Stimulated activated naive CD8-positive, alpha-beta T cell treated with anti-CD3 and anti-CD28 coated beads, Interleukin-15, amount 100 ng/mL, for 72 hours (primary cell): ENCODE results near the gene GJB4.

Experiments used
- ATAC-seq: fragments of 150-1000 bp; cut with Tn5 transposase; 2 replicates; pipeline ENCODE4 v1.10.0; 2021; ENCODE audit warnings: mild to moderate bottlenecking, moderate library complexity
- DNase-seq, 2 donors: peaks; one replicate each; pipeline ENCODE4 v3.0.0; 2021 to 2022
- H3K27ac Mint-ChIP-seq, 2 donors: one replicate each; pipeline ENCODE4 v1.8.0; 2022; ENCODE audit warnings: mild to moderate bottlenecking in 2 of 2, mixed read lengths in 2 of 2, moderate library complexity in 2 of 2
- H3K27me3 Mint-ChIP-seq: one replicate; pipeline ENCODE4 v1.8.0; 2022; ENCODE audit warnings: mixed read lengths
- H3K4me1 Mint-ChIP-seq: one replicate; pipeline ENCODE4 v1.8.0; 2022; ENCODE audit warnings: mild to moderate bottlenecking, mixed read lengths
- H3K4me3 Mint-ChIP-seq, 2 donors: one replicate each; pipeline ENCODE4 v1.8.0; 2022; ENCODE audit warnings: mild to moderate bottlenecking in 2 of 2, mixed read lengths in 2 of 2, moderate library complexity in 1 of 2
- H3K9me3 Mint-ChIP-seq, 2 donors: one replicate each; pipeline ENCODE4 v1.8.0; 2022; ENCODE audit warnings: mixed read lengths in 2 of 2

GJB4 gene

GRCh38 chr1:34780528-34780927, 21.0 kb downstream of the GJB4 start:
- peaks cover 71% of the 10 kb centered on the region for H3K27me3 Mint-ChIP-seq
- H3K27ac Mint-ChIP-seq: no peak overlapping the region
- H3K4me1 Mint-ChIP-seq: peaks cover 7% of the 10 kb centered on the region
- no peak for DNase-seq
- H3K9me3 Mint-ChIP-seq: no peaks in the 10 kb centered on the region
- no peak overlapping the region for H3K4me3 Mint-ChIP-seq
- no peak for ATAC-seq

GRCh38 chr1:34781071-34781843, 21.7 kb downstream of the GJB4 start, which contains the start of gene GJB3:
GJB3 (plus strand) TSS chr1:34781214; CDS start chr1:34784763, 3,549 bp downstream.
- Mint-ChIP-seq H3K4me1 (peaks cover 7% of the 10 kb centered on the region), H3K27ac (peak within 1 kb of the TSS in 1 of 2 donors; percentile 69), H3K4me3 (peak within 1 kb of the TSS; percentile 40 to 59), H3K9me3 (no peaks in the 10 kb centered on the region), H3K27me3 (peaks cover 75% of the 10 kb centered on the region)
- ATAC-seq (peak; percentile 67), DNase-seq (peak in 1 of 2 donors; percentile 9)

- Mint-ChIP-seq H3K9me3 (no peaks in the 10 kb centered on the region), H3K27ac (no peak overlapping the region), H3K4me1 (peaks cover 14% of the 10 kb centered on the region), H3K4me3 (peak overlapping the region in 1 of 2 donors; percentile 42), H3K27me3 (peaks cover 82% of the 10 kb centered on the region)
- DNase-seq: no peak
- no peak for ATAC-seq
Observed at GRCh38 chr1:34781844-34782391, 22.4 kb downstream of the GJB4 start.

GRCh38 chr1:34784751-34785221, 25.2 kb downstream of the GJB4 start:
- Mint-ChIP-seq H3K9me3 (no peaks in the 10 kb centered on the region), H3K27ac (no peak overlapping the region), H3K4me3 (no peak overlapping the region), H3K4me1 (peaks cover 16% of the 10 kb centered on the region), H3K27me3 (peaks cover 64% of the 10 kb centered on the region)
- DNase-seq (no peak), ATAC-seq (no peak)

- Mint-ChIP-seq H3K27ac (no peak overlapping the region), H3K9me3 (no peaks in the 10 kb centered on the region), H3K4me1 (peaks cover 21% of the 10 kb centered on the region), H3K4me3 (no peak overlapping the region), H3K27me3 (peaks cover 61% of the 10 kb centered on the region)
- no peak for DNase-seq
- no peak for ATAC-seq
Observed at GRCh38 chr1:34785231-34785874, 25.8 kb downstream of the GJB4 start.

- DNase-seq: no peak
- ATAC-seq: no peak
- Mint-ChIP-seq H3K27me3 (peaks cover 66% of the 10 kb centered on the region), H3K4me1 (peaks cover 25% of the 10 kb centered on the region), H3K4me3 (no peak overlapping the region), H3K27ac (no peak overlapping the region), H3K9me3 (no peaks in the 10 kb centered on the region)
Observed at GRCh38 chr1:34785875-34786470, 26.4 kb downstream of the GJB4 start.

- Mint-ChIP-seq H3K4me3 (no peak overlapping the region), H3K9me3 (no peaks in the 10 kb centered on the region), H3K27ac (no peak overlapping the region), H3K27me3 (peaks cover 64% of the 10 kb centered on the region), H3K4me1 (peaks cover 25% of the 10 kb centered on the region)
- DNase-seq (peak; percentile 62 to 64), ATAC-seq (peak; percentile 85)
Observed at GRCh38 chr1:34786521-34787325, 27.2 kb downstream of the GJB4 start.

GRCh38 chr1:34787461-34788420, 28.2 kb downstream of the GJB4 start:
- Mint-ChIP-seq H3K27ac (peak overlapping the region in 1 of 2 donors; percentile 86), H3K9me3 (no peaks in the 10 kb centered on the region), H3K4me1 (peaks cover 19% of the 10 kb centered on the region), H3K27me3 (peaks cover 64% of the 10 kb centered on the region), H3K4me3 (no peak overlapping the region)
- ATAC-seq (no peak), DNase-seq (no peak)

- DNase-seq: no peak
- peaks cover 19% of the 10 kb centered on the region for H3K4me1 Mint-ChIP-seq
- ATAC-seq: no peak
- peaks cover 53% of the 10 kb centered on the region for H3K27me3 Mint-ChIP-seq
- no peak overlapping the region for H3K27ac Mint-ChIP-seq
- no peak overlapping the region for H3K4me3 Mint-ChIP-seq
- H3K9me3 Mint-ChIP-seq: no peaks in the 10 kb centered on the region
Observed at GRCh38 chr1:34790985-34791384, 31.4 kb downstream of the GJB4 start.

- Mint-ChIP-seq H3K27ac (no peak overlapping the region), H3K4me3 (peak overlapping the region; percentile 25 to 59)
- ATAC-seq: no peak
Observed at GRCh38 chr1:34792424-34792823, 32.9 kb downstream of the GJB4 start.

GRCh38 chr1:34792868-34793727, 33.6 kb downstream of the GJB4 start, which contains the start of gene GJA4:
GJA4 (plus strand) TSS chr1:34792999; CDS start chr1:34794214, 1,215 bp downstream.
- H3K27me3 Mint-ChIP-seq: peaks cover 41% of the 10 kb centered on the region
- H3K4me3 Mint-ChIP-seq: peak within 1 kb of the TSS; percentile 25 to 59
- H3K9me3 Mint-ChIP-seq: no peaks in the 10 kb centered on the region
- H3K27ac Mint-ChIP-seq: no peak within 1 kb of the TSS
- ATAC-seq (no peak), DNase-seq (no peak)
- H3K4me1 Mint-ChIP-seq: peaks cover 21% of the 10 kb centered on the region

More at GRCh38 chr1:34792424-34792823, 32.9 kb downstream of the GJB4 start:
- Mint-ChIP-seq H3K27me3 (peaks cover 41% of the 10 kb centered on the region), H3K4me1 (peaks cover 19% of the 10 kb centered on the region), H3K9me3 (no peaks in the 10 kb centered on the region)
- no peak for DNase-seq

GRCh38 chr1:34794001-34794789, 34.7 kb downstream of the GJB4 start:
- Mint-ChIP-seq H3K9me3 (no peaks in the 10 kb centered on the region), H3K27ac (no peak overlapping the region), H3K4me3 (no peak overlapping the region), H3K4me1 (peaks cover 21% of the 10 kb centered on the region), H3K27me3 (peaks cover 41% of the 10 kb centered on the region)
- DNase-seq (no peak), ATAC-seq (no peak)

GRCh38 chr1:34794790-34795180, 35.2 kb downstream of the GJB4 start:
- Mint-ChIP-seq H3K9me3 (no peaks in the 10 kb centered on the region), H3K4me1 (peaks cover 19% of the 10 kb centered on the region), H3K27ac (no peak overlapping the region), H3K27me3 (peaks cover 41% of the 10 kb centered on the region), H3K4me3 (no peak overlapping the region)
- ATAC-seq (peak; percentile 13), DNase-seq (no peak)
